ENCODE data around the gene LHX5.
A peak's percentile ranks its signal among the peaks of the same experiment; 100 is the strongest.

LHX5 gene

DNA sequence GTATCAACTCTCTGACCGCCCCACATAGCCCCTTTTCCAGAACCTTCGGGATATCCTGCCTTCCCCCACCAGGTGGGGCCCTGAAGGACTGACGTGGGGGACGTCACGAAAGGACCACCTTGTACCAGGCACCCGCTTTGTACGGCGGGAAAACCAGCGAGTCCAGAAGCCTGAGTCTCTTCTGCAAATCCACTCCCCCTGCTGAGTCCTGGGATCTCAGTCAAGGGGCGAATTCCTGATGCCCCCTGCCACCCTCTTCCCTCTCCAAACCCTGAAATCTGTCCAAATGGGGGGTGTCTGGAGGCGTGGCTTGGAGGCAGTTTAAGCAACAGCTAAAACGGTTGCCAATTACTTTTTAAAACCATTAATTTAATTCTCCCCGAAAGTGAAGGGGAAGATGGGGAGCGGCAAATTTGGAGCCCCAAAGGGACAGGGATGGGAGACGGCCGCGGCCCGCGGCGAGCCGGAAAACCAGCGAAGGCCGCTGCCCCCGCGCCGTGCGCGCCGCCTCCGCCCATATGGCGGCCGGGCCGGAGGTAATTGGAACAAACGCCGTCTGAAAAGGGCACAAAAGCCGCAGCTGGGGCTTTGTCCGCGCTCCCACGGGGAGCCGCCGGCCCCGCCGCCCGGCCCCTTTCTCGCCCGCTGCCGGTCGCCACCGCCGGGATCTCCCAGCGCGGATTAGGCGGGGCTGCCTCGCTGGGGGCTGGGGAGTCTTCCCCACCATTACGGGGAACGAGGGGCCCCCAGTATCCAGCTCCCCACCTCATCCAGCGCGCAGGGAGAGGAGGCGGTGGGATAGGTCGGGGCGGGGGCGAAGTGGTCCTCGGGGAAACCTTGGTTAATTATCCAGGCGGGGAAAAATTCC is 6.6 kb downstream of the LHX5 start:
- DNase-seq = no peak

- DNase-seq = no peak
Observed at GRCh38 chr12:113464452-113464775, 7.3 kb downstream of the LHX5 start.

GRCh38 chr12:113463746-113464451 is 7.8 kb downstream of the LHX5 start:
- DNase-seq = no peak

DNA sequence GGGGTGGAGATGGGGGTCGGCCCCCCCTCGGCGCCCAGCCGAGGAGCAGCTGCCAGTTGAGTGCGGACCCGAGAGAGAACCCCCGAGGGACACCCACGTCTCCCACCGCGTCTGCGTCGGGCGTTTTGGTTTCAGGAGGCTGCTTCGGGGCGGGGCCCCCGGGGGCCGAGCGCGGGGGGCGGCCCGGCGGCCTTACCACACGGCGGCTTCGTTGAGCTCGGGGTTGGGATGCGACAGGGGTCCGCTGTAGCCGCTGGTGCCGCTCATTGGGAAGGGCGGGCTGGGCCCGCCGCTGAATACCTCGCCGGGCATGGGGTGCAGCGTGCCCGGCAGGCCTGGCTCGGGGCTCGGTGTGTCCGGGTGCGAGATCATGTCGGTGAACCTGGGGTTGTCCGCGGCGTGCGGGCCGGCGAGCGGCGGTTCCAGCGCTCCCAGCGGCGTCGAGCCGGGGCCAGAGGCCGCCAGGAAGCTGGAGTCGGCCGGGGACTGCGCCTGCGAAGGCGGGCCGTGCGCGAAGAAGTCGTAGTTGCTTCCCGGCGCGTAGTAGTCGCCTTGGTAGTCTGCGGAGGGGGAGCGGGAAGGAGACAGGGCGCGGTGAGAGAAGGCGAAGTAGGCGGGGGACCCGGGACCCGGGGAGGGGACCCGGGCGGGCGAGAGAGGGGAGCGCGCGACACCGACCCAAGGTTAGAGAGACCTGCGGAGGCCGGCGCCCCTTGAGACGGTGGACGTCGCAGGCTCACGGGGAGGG is 8.5 kb downstream of the LHX5 start:
- DNase-seq = no peak

DNA sequence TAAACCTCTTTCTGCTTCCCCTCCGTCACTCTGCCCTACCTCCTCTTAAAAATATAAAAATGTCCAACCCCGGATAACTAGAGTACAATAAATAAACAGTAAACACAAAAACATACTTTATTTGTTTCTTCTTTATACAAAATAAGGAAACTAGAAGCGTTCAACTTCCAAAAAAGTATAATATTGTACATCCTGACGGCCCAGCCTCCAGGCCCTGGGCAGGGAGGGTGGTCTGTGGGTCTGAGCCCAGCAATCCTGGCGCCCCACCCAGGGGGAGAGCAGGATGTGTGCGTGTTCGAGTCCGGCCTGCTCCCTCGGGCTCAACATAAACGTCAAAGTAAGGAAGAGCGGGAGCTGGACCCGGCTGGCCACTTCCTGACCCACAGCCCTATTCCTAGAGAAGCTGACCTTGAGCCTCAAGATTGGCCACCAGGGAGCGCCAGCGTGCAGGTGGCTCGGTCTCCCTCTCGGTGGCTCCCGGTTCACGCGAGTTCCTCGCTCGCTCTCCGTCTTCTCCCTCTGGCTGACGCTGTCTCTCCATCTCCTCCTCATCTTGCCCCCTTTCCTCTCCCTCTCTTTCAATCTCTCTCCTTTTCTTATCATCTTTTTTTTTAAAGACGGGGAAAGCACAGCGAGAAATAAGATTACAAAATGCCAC is 9.4 kb downstream of the LHX5 start:
- DNase-seq = no peak

GRCh38 chr12:113461666-113462065 is 10.0 kb downstream of the LHX5 start:
- DNase-seq = no peak

DNA sequence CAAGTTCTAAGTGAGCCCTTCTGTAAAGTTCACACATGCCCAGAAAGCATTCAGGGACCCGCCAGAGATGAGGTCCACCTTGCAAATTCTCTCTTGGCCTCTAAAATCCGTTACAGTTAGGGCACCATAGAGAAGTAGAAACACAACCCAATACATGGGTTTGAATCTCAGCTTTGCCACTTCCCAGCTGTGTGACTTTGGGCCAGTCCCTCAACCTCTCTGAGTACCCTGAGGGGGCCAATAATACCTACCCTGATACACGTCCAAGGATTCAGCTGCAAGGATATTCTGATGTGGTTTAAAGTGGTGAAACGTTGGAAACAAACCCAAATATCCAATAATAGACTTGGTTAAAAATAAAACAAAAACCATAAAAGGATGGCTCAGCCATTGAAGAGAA is 11.7 kb downstream of the LHX5 start:
- no peak for DNase-seq

DNA sequence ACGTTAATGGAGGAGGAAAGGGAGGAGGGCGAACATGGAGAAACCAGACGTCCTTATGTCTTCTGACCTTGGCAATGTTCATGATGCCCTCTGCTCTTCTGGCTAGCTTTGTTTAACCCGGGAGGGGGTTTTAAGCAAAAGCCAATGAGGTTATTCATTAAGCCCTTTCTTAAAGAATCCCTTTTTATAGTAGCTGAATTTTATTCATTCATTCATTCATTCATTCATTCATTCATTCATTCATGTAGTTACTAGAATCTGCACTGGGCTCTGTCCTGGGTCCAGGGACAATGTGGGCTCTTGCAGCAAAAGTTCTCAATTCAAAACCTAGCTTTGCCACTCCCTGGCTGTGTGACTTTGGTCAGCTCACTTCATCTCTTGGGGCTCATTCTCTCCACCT is 14.0 kb downstream of the LHX5 start:
- no peak for DNase-seq

DNA sequence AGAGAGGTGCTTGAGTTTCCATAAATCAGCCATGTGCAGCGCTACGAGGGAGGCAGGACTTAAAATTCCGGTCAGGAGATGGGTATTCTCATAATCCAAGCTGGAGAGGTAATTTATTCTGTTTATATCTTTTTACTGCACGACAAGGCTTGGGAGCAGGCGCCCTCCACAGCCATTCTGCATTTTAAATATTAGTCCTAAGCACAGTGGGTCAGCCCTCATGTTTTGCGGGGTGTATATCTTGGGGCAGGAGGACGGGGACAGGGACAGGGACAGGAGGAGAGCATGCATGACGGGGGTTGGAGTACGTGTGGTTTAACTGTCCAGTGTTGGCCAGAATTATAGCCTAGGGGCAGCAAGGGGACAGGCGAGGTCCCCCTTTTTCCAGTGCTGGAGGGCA is 14.5 kb downstream of the LHX5 start:
- DNase-seq = no peak

DNA sequence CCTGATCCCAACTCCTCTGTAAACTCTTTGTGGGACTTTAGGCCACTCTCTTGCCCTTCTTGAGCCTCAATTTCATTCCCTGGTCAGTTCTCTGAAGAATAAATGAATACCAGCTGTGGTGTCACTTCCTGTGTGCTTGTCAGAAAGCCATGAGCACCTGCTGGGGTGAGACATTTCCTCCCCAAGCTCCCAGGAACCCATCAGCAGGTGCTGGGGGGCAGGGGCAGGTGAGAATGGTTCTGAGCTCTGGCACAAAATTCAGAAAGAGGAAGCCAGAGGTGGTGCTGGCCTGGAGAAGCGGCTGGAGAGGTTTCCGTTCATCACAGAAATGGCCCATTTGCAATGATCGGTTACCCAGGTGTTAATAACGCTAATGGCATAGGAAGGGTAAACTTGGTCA is 14.9 kb downstream of the LHX5 start:
- no peak for DNase-seq

DNA sequence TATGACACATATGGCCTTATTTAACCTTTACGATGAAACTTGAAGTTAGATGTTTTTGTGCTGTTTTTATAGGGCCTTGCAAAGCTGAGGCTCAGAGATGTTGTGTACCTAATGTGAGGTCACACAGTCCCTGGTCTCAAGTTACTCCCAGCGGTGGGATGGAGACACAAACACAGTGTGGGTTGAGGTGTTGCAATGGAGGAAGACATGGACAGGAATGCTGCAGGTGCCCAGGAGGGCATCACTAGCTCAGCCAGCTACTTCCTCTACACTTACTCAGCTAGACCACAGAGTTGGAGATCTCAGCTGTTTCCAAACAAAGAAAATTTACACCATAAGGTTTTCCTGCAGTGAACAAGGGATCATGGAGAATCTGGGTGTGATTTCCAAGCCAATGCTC is 15.5 kb downstream of the LHX5 start:
- no peak for DNase-seq

- no peak for DNase-seq
Observed at GRCh38 chr12:113453330-113453729, 18.3 kb downstream of the LHX5 start.

DNA sequence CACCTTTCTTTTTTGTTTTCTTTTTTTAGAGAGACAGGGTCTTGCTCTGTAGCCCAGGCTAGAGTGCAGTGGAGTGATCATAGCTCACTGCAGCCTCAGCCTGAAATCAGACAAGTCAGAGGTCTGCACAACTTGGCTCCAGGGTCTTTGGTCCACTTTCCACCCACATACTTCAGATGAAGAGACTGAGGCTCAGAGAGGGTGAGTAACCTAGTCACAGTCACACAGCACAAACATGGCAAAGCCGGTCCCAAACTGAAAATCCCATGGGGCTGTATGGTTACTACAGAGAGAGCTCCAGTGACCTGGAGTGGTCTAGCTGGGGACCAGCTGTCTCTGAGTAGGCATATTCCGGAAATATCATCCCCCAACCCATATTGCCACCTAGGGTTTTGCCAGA is 19.2 kb downstream of the LHX5 start:
- DNase-seq = no peak

DNA sequence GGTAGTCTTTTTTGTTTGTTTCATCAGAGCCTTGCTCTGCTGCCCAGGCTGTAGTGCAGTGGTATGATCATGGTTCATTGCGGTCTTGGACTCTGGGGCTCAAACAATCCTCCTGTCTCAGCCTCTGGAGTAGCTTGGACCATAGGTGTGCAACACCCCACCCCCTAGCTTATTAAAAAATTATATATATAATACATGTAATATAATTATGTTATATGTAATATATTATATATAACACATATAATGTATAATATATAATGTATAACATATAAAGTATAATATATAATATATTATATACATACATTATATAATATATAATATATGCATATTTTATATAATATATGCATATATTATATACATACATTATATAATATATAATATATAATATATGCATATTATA is 21.8 kb downstream of the LHX5 start:
- DNase-seq = no peak

DNA sequence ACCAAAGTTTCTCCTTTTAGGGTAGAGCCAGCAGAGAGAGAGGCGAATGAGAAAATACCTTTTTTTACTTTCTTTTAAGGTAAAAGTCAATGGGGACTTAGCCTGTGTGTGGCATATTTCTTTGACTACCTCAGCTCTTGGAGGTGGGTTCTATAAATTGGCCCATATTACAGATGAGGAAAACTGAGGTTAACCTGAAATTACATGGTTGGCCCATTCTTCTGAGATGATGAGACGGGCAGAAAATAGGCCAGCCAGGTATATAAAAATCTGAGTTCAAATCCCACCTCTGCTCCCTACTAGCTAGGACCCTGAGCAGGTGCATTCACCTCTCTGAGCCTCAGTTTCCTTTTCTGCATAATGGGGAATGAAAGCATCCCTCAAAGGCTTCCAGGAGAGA is 22.4 kb downstream of the LHX5 start:
- DNase-seq = no peak

- no peak for DNase-seq
Observed at GRCh38 chr12:113448873-113449272, 22.8 kb downstream of the LHX5 start.

DNA sequence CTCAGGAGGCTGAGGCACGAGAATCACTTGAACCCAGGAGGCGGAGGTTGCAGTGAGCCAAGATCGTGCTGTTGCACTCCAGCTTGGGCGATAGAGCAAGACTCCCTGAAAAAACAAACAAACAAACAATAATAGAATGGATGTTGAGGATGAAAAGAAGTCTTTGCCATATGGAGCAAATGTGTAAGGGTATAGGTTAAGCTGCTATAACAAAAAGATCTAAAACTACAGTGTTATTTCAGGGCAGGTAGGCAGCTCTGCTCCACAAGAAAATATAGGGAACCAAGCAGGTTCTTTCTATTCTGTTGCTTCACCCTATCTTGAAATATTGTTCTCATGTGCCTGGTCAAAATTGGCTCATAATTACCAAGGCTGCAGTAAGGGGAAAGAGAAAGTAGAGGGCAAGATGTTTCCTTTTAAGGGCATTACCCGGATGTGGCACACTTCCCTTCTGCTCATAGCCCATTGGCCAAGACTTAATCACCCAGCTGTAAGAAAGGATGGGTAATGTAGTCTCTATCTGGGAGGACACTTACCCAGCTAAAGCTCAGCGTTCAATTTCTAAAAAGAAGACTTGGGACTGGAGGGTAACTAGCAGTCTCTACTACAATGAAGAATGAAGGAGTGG is 26.0 kb downstream of the LHX5 start:
- peak; percentile 61 for DNase-seq

GRCh38 chr12:113443030-113443539 is 28.6 kb downstream of the LHX5 start:
- DNase-seq = no peak

GRCh38 chr12:113440947-113441782 is 30.5 kb downstream of the LHX5 start:
- DNase-seq = no peak

- no peak for DNase-seq
Observed at GRCh38 chr12:113440336-113440735, 31.3 kb downstream of the LHX5 start.

DNA sequence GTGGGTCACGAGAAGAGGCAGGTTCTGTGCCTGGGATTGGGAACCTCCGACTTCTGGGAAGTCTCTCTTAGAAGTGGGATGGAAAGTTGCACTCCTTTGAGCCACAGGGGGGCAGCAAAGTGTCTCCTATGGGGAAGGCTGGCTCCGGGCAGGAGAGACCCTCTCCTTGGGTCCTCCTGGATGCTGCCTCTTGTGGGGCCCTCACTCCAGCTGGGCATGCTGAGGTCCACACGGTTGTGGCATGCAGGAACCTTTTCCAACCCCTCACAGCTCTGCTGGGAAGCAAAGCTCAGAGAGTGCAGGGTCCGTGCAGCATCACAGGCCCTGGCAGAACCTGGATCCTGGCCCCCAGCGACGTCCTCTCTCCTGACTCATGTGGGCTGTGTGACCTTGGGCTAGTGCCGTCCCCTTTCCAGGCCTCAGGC is 32.1 kb downstream of the LHX5 start:
- DNase-seq = no peak

DNA sequence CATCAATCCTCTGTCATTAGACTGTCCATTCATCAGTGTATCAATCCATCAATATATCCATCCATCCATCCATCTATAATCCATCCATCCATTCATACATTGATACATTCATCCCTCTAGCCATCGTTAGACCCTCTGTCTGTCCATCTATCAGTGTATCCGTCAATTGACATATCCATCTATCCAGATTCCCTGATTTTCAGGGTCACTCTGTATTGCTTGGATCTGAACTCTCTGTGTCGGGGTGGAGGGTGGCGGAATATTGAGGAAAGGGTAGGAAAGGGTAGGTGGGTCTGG is 32.4 kb downstream of the LHX5 start:
- DNase-seq = no peak

All from SIG-M5 (cell line).